Common myeloid progenitor, CD34-positive (primary cell): ENCODE measurements around the gene ZNF846.
"Not testable (repeated sequence)": the region's sequence is repeated elsewhere in the genome, so short reads cannot be mapped to it uniquely, and the experiment has no call there.

Experiments used
- CTCF ChIA-PET: fragments of 350-600 bp; sonication (Branson Sonifier 250); formaldehyde crosslinking; loops from one replicate; lab custom pipeline; 2021; ENCODE audit warnings: antibody characterized with exemption; lab: Charles Lee
- POLR2A ChIA-PET: fragments of 350-600 bp; sonication (Branson Sonifier 250); formaldehyde crosslinking; loops from one replicate; lab custom pipeline; 2021; ENCODE audit warnings: antibody characterized with exemption; lab: Charles Lee
- DNase-seq, 3 donors: peaks; one replicate each; pipeline versions ENCODE4 v3.0.0 to v3.0.0-alpha.2; 2013
- H3K27ac ChIP-seq, 2 experiments: 1 replicate in 1 of 2; 2 replicates in 1 of 2; pipeline ENCODE4 v1.7.0; 2013; ENCODE audit warnings: inconsistent platforms in 2 of 2, low read length in 2 of 2, mild to moderate bottlenecking in 2 of 2, low read depth in 1 of 2, moderate library complexity in 1 of 2; ENCODE audit not compliant: severe bottlenecking in 2 of 2, insufficient read depth in 1 of 2, poor library complexity in 1 of 2
- H3K27me3 ChIP-seq, 5 experiments: replicated peaks in 2 of 5; 1 replicate in 3 of 5; 2 replicates in 2 of 5; pipeline versions ENCODE4 v1.6.1 to v1.7.0; 2013; ENCODE audit warnings: low read length in 4 of 5, mild to moderate bottlenecking in 2 of 5, moderate library complexity in 2 of 5, inconsistent platforms in 1 of 5; ENCODE audit not compliant: insufficient read depth in 5 of 5, control insufficient read depth in 4 of 5
- H3K36me3 ChIP-seq, 4 experiments: 1 replicate in 2 of 4; 2 replicates in 2 of 4; pipeline versions ENCODE4 v1.6.1 to v1.7.0; 2013; ENCODE audit warnings: low read length in 3 of 4, control low read depth in 1 of 4, mild to moderate bottlenecking in 1 of 4; ENCODE audit not compliant: control insufficient read depth in 4 of 4, insufficient read depth in 4 of 4
- H3K4me1 ChIP-seq, 4 experiments: 1 replicate in 3 of 4; 2 replicates in 1 of 4; pipeline versions ENCODE4 v1.6.1 to v1.7.1; 2013; ENCODE audit warnings: low read length in 3 of 4, mild to moderate bottlenecking in 3 of 4, control low read depth in 1 of 4, inconsistent platforms in 1 of 4, moderate library complexity in 1 of 4; ENCODE audit not compliant: control insufficient read depth in 4 of 4, insufficient read depth in 4 of 4; ENCODE audit errors: control extremely low read depth in 1 of 4
- H3K4me3 ChIP-seq, 7 experiments: 1 replicate in 4 of 7; 2 replicates in 3 of 7; pipeline versions ENCODE4 v1.5.1 to v1.7.0; 2013; ENCODE audit warnings: mild to moderate bottlenecking in 7 of 7, low read length in 6 of 7, moderate library complexity in 6 of 7, inconsistent platforms in 2 of 7, low read depth in 2 of 7, control low read depth in 1 of 7; ENCODE audit not compliant: insufficient read depth in 4 of 7, control insufficient read depth in 1 of 7; ENCODE audit errors: extremely low read depth in 1 of 7
- H3K9me3 ChIP-seq, 5 experiments: 1 replicate in 4 of 5; 2 replicates in 1 of 5; pipeline versions ENCODE4 v1.6.1 to v1.7.1; 2013; ENCODE audit warnings: low read length in 4 of 5, mild to moderate bottlenecking in 2 of 5, inconsistent platforms in 1 of 5, low read depth in 1 of 5, moderate library complexity in 1 of 5; ENCODE audit not compliant: control insufficient read depth in 4 of 5, insufficient read depth in 2 of 5; ENCODE audit errors: control extremely low read depth in 1 of 5
- WGBS: methylation state at CpG from one replicate; pipeline ENCODE4 v1.1.5; 2013; ENCODE audit not compliant: insufficient coverage; 5-methylcytosine and 5-hydroxymethylcytosine counted together

Gene ZNF846

DNA sequence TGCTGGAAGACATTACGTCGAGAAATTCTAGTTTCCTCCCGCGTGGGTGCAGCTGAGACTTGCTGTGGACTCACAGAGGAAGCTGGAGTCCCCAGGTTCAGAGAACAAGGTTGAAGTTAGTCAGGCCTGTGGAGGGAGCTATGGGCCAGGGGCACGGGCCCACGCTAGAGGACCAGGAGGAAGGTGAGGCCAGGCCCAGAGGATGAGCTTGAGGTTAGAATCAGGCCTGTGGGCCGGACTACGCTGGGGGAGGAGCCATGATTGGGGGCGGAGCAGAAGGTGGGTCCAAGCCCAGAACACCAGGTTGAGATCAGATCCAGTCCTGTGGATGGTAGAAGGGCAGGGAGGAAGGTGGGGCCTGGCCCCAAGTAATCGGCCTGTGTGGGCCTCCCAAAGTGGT lies 32.6 kb downstream of the ZNF846 start:
- ChIA-PET POLR2A (interaction anchor here (1.0 kb wide), 1 partner anchor 8 kb away, joined by 3 read pairs; no protein-coding TSS in a partner anchor), CTCF (no interaction called here)
- 98% methylated on average over 9 of the region's 10 CpGs for WGBS

DNA sequence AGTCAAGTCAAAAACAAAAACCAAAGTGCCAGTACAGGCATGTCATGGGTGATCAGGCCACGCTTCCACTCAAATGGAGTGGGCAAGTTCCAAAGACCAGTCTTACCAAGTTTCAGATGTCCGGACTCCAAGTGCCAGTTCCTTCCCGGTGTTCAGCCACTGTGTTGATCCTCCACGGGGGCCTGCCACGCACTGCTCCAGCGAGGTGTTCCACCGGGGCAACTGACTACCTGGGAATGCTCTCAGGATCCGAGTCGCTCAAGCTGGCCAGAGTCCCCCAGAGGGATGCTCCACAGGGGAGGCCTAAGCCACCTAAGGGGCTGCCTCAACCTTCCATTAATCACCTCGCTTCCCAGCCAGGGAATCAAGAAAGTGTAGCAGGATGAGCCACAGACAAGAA lies 38.5 kb downstream of the ZNF846 start:
- DNase-seq, H3K27ac ChIP-seq, H3K4me1 ChIP-seq, CTCF ChIA-PET, H3K9me3 ChIP-seq, H3K27me3 ChIP-seq, H3K36me3 ChIP-seq, POLR2A ChIA-PET, H3K4me3 ChIP-seq: not testable (repeated sequence)
- 95% methylated on average over 8 of the region's 10 CpGs for WGBS

More for the DNA sequence above, 32.6 kb downstream of the ZNF846 start:
- Histone ChIP-seq H3K27ac (no peak overlapping the region), H3K9me3 (peaks cover 3 to 9% (median 6%) of the 10 kb centered on the region in 5 experiments), H3K4me1 (no peaks in the 10 kb centered on the region), H3K36me3 (no peaks in the 10 kb centered on the region), H3K27me3 (no peaks in the 10 kb centered on the region), H3K4me3 (no peak overlapping the region)
- no peak for DNase-seq

DNA sequence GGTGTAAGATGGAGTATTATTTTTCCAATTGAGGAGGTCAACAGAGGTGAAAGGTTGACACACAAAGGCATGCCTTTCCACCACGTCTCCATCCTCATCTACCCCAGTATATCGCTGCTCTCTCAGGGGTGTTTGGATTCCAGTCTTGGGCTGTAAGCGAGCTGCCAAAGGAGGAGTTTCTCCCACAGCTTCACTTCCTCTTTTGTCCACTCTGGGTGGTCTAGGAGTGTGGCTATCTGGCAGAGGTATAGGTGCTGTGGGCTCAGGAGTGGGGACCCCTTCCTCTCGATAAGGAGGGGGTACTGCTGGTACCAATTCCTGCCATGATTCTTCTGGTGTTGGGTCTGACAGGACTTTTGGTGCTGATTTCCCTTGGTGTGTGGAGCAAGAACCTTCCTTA lies 39.4 kb downstream of the ZNF846 start:
- Histone ChIP-seq H3K36me3 (no peaks in the 10 kb centered on the region), H3K27ac (no peak overlapping the region), H3K9me3 (peaks cover 0 to 8% (median 5%) of the 10 kb centered on the region in 5 experiments), H3K4me3 (no peak overlapping the region), H3K4me1 (no peaks in the 10 kb centered on the region), H3K27me3 (no peaks in the 10 kb centered on the region)
- CTCF ChIA-PET: no interaction called here
- peak in 1 of 3 donors; percentile 12 for DNase-seq
- WGBS: 71% methylated on average over 1 of the region's 4 CpGs
- POLR2A ChIA-PET: no interaction called here

DNA sequence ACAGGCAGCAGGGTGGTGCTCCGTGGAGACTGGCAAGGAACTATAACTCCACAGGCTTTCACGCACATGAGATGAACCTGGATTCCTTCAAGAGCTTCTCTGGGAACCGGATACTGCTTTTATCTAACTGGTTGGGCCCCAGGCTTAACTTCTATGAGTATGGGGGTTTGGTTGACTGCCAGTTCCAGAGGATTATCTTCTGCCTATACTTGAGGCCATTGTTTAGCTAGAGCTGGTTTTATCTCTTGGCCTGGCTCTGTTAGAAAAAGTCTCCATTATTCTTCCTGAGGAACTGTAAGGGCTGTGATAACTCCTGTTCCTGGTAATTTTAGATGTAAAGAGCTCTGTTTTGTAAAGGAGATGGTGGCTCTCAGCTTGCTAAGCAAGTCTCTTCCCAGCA lies 40.9 kb downstream of the ZNF846 start:
- Histone ChIP-seq H3K27ac (no peak overlapping the region), H3K4me3 (no peak overlapping the region), H3K9me3 (peaks cover 0 to 15% (median 3%) of the 10 kb centered on the region in 5 experiments), H3K36me3 (no peaks in the 10 kb centered on the region), H3K27me3 (no peaks in the 10 kb centered on the region), H3K4me1 (no peaks in the 10 kb centered on the region)
- ChIA-PET CTCF (interaction anchor here (1.6 kb wide), 1 partner anchor 102 kb away, joined by 3 read pairs; no protein-coding TSS in a partner anchor), POLR2A (no interaction called here)
- WGBS: 100% methylated on average over 3 of the region's 3 CpGs
- DNase-seq: peak in 1 of 3 donors; percentile 19

DNA sequence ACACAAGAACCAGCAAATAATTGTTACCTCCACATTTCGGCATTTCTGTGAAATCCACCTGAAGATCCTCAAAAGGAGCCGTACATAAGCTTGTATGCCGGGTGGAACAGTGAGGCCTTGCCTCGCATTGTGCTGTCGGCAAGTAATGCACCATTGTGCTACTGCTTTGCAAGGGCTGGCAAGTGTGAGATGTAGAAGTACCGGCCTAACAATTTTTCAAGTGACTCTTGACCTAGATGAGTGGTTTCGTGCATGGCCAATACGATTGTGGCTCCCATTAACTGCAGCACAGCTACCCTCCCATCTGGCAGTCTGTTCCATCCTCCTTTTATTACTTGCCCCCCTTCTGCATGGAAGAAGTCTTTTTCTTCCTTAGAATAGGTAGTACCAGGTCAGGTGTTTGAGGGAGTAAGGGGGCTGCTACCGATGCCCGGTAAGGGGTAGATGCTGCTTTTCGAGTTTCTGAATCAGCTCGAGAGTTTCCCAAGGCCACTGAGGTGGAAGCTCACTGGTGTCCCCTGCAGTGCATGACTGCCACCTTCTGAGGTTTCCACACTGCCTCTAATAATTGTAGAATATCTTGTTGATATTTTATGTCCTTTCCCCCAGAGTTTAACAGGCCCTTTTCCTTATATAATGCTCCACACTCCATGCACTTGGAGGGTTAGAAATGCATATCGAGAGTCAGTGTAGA lies 42.9 kb downstream of the ZNF846 start:
- H3K4me3 ChIP-seq, CTCF ChIA-PET, H3K27me3 ChIP-seq, H3K36me3 ChIP-seq, DNase-seq, POLR2A ChIA-PET, H3K27ac ChIP-seq: not testable (repeated sequence)
- Histone ChIP-seq H3K9me3 (peaks cover 0 to 17% (median 3%) of the 10 kb centered on the region in 5 experiments), H3K4me1 (peaks cover 4 to 10% (median 5%) of the 10 kb centered on the region in 4 experiments)
- WGBS: 97% methylated on average over 12 of the region's 13 CpGs

DNA sequence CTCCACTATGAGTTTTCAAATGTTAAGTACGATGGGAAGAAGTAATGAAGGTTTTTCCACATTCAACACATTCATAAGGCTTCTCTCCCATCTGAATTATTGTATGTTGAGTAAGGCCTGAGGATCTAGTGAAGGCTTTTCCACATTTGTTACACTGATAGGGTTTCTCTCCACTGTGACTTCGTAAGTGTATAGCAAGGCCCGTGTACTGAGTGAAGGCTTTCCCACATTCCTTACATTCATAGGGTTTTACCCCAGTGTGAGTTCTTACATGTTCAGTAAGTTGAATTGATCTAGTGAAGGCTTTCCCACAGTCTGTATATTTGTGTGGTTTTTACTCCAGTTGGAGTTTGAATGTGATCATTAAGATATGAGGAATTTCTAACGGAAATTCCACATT lies 44.4 kb downstream of the ZNF846 start:
- ChIA-PET POLR2A (no interaction called here), CTCF (no interaction called here)
- no peak for DNase-seq

DNA sequence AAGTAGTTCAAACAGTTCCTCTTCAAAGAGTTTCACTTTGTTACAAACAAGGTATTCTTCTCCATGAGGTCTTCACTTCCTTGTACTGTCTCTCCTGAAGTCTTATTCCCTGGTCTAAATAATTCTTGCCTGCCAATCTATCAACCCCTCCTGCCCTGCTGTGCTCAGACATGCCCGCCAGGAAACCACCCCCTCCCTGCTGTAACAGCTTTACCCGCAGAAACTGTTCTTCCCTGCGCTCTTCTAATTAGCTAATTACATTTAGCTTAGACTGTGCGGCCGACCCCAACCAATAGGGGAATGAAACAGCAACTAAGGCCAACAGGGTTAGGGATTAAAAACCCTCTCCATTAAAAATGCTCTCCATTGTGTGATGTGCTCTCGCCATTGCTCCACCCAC lies 46.7 kb downstream of the ZNF846 start:
- CTCF ChIA-PET: interaction anchor here (1.1 kb wide), 1 partner anchor 137 kb away, joined by 3 read pairs; the partner anchor contains the start of gene ZNF121
- H3K27ac ChIP-seq: peak overlapping the region in 1 of 2 experiments; percentile 74
- POLR2A ChIA-PET: no interaction called here
- peaks cover 4 to 10% (median 5%) of the 10 kb centered on the region in 4 experiments for H3K4me1 ChIP-seq
- peak; percentile 40 to 74 (median 64) for DNase-seq
- H3K9me3 ChIP-seq: peaks cover 0 to 17% (median 3%) of the 10 kb centered on the region in 5 experiments
- WGBS: 19% methylated on average over 6 of the region's 6 CpGs
- H3K4me3 ChIP-seq: peak overlapping the region in 5 of 7 experiments; percentile 10 to 70 (median 26)
- H3K36me3 ChIP-seq: no peaks in the 10 kb centered on the region
- H3K27me3 ChIP-seq: peaks cover 0 to 2% (median 0%) of the 10 kb centered on the region in 5 experiments

More for the DNA sequence above, 44.4 kb downstream of the ZNF846 start:
- no CpG with 5 or more reads among the region's 4 CpGs for WGBS
- Histone ChIP-seq H3K4me1 (peaks cover 4 to 10% (median 5%) of the 10 kb centered on the region in 4 experiments), H3K4me3 (no peak overlapping the region), H3K27ac (no peak overlapping the region), H3K9me3 (peaks cover 0 to 17% (median 3%) of the 10 kb centered on the region in 5 experiments), H3K27me3 (no peaks in the 10 kb centered on the region), H3K36me3 (no peaks in the 10 kb centered on the region)
